Fibroblast of pulmonary artery (primary cell): ENCODE results near the gene SDC4.
A peak's percentile ranks its signal among the peaks of the same experiment; 100 is the strongest.

Experiments used
- DNase-seq: peaks from one replicate; pipeline ENCODE4 v3.0.0-alpha.2; 2010; ENCODE audit warnings: low read depth
- H3K4me3 ChIP-seq: replicated peaks from 2 replicates; pipeline ENCODE4 v1.5.1; 2011; ENCODE audit warnings: low read depth, mild to moderate bottlenecking, control low read depth, low read length, moderate library complexity
- CTCF ChIP-seq: IDR thresholded peaks from 2 replicates; pipeline ENCODE4 v1.5.1; 2011; ENCODE audit warnings: mild to moderate bottlenecking, control low read depth, low read length, inconsistent platforms; ENCODE audit errors: missing control alignments

The SDC4 gene

GRCh38 chr20:45372646-45373352 is 24.6 kb upstream of the SDC4 start:
- TF ChIP-seq CTCF = no peak
- peak overlapping the region; percentile 54 for H3K4me3 ChIP-seq

DNA sequence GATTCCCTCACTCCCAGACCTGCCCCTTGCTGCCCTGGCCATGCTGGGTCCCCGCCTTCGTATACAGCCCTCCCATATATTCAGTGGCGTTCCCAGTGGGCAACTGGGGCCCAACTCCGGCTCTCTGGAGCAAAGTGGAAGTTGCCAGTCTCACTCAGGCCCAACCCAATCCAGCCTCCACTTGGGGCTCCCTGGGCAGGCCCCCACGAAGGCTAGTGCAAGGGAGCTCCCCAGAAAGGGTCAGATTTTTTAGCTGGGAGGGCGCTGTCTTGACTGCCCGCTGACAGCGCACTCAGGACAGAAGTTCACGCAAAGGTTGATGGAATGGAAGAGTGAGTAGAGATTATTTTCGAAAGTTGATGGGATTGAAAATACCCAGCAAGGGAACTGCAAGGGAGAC is 24.0 kb upstream of the SDC4 start:
- DNase-seq = no peak
- TF ChIP-seq CTCF = no peak
- no peak overlapping the region for H3K4me3 ChIP-seq

More at GRCh38 chr20:45372646-45373352, 24.6 kb upstream of the SDC4 start:
- DNase-seq = no peak

GRCh38 chr20:45370571-45371160 is 22.4 kb upstream of the SDC4 start:
- H3K4me3 ChIP-seq = no peak overlapping the region
- no peak for TF ChIP-seq CTCF
- no peak for DNase-seq

DNA sequence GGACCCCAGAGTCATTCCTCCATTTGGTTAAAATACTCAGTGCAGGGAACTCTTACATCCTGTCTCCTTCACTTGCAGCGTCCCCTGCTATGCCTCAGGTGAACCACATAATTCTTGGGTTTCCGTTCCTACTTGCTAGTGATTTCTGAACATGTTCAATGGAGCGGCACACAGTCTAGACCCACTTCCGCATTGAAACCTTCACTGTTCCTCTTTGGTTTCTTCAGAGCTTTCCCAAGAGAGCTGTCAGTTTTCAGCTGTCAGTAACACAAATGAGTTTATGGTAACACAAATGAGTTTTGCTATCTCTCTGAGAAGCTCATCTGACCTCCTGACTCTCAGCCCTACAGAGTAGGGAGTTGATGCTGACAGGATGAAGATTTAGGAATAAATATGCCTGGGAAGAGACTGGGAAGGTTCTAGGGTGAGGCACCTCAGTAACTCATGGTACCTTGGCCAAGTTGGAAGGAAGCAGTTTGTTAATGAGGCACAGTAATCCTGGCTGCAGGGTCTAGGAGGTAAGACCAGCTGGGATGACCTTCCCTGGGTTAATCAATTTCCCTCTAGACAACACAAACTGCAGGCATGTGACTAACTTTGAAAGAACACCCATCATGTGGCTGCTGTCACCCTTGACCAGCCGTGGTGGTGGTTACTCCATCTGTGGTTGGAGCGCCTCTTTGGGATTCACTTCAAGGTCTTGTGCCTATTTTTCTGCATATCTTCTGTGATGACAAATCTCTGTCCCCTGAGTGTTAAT is 20.2 kb upstream of the SDC4 start:
- no peak for DNase-seq
- H3K4me3 ChIP-seq = no peak overlapping the region
- TF ChIP-seq CTCF = no peak

DNA sequence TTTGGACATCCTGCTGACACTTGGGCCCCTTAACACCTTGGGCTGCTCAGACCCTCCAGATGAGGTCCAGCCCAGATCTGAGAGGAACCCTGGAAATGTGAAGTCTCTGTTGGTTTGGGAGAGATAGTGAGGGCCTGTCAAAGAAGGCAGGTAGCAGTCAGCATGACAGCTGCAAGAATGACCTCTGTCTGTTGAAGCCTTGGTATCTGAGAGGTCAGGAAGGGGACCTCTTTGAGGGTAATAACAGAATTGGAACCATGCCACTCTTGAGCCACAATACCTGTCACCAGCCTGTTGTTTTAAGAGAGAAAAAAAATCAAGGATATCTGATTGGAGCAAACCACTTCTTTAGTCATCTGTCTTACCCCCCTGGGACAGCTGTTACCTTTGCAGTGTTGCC is 18.9 kb upstream of the SDC4 start:
- no peak for DNase-seq
- no peak for TF ChIP-seq CTCF
- no peak overlapping the region for H3K4me3 ChIP-seq

DNA sequence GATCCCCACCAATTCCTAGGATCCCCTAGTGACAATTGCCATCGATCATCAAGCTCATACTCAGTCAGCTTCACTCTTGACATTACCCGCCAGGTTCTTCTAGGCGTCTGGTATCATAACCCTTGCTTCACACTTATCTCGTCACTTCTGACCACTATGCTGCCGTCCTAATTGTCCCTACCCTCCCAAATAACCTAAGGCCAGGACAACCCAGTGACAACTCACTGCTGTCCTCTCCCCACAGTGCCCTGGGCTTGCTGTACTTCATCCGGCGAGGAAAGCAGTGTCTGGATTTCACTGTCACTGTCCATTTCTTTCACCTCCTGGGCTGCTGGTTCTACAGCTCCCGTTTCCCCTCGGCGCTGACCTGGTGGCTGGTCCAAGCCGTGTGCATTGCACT is 18.4 kb upstream of the SDC4 start:
- TF ChIP-seq CTCF = no peak
- no peak for DNase-seq

More for the DNA sequence above, 18.4 kb upstream of the SDC4 start:
- no peak overlapping the region for H3K4me3 ChIP-seq
